Upper lobe of left lung (tissue), 6 donors: ENCODE measurements around the gene OR5B21. TPM values are rescaled to one million over a fixed set of nuclear protein-coding genes. Genes with fewer than 3 reads are reported as not detected.

Experiments used
- total RNA-seq, 6 donors: library from RNA; depleted of rRNA in 4 of 6; stranded (reverse); fragments of >200 nt in 4 of 6; gene quantifications; one replicate each; pipeline versions ENCODE4 v1.1.0 to v1.2.1, GENCODE V29; 2016 to 2021
- donor health status: DM: no; HTN: no; CAD: no; lungs with moderate emphysema.
- donor health status: DM: no; HTN: yes; CAD: no; lungs with severe emphysema.

Gene OR5B21
- total RNA-seq, 6 donors from 2014 or later, result not detected

Other genes with a start within 250 kb of the OR5B21 start
- gene OR10W1, start 239.8 kb downstream of the OR5B21 start, total RNA-seq, result not detected
- not detected for gene OR5B17, start 149.0 kb downstream of the OR5B21 start, total RNA-seq
- not detected for gene OR5B3, start 101.2 kb downstream of the OR5B21 start, total RNA-seq
- not detected for gene OR5B2, start 80.0 kb downstream of the OR5B21 start, total RNA-seq
- not detected for gene OR5B12, start 65.9 kb downstream of the OR5B21 start, total RNA-seq
- 10 to 100 TPM; 17.2 to 52.8 (median 34.1) TPM for gene LPXN, start 67.8 kb upstream of the OR5B21 start, total RNA-seq
- gene ZFP91, start 71.0 kb upstream of the OR5B21 start, total RNA-seq, result 10 to 100 TPM; 21.0 to 53.2 (median 40.9) TPM
- gene CNTF, start 114.6 kb upstream of the OR5B21 start, total RNA-seq, result 1 to 10 TPM in 5 of 6 donors, under 1 TPM in 1; 0.33 to 5.4 (median 1.4) TPM
- gene GLYAT, start 223.8 kb upstream of the OR5B21 start, total RNA-seq, result not detected